ENCODE data around the gene STEAP4.

Gene STEAP4

DNA sequence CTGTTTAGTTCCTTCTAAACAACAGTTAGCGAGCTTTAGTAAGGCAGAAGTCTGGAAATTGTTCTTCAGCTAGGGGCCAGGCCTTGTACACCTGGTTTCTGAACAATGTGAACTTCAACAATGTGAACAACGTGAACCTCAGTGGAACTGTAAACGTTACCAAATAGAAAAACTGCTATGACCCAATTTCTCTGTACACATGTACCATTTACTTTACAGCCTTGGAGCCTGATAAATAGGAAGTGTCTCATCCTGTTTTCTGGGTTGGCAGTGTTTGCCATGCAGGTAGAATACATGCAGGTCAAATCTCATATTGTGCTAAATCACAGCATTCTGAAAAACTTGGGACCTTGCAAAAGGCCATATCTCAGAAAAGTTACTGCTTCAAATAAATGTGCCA is 1.6 kb downstream of the STEAP4 start:
- no peak for TF ChIP-seq FOXP2 (optimal IDR thresholded peaks at IDR 0.05; ENCODE audit: borderline replicate concordance, extremely low read depth, extremely low read length, insufficient read depth)
- TF ChIP-seq, protein P1, sequence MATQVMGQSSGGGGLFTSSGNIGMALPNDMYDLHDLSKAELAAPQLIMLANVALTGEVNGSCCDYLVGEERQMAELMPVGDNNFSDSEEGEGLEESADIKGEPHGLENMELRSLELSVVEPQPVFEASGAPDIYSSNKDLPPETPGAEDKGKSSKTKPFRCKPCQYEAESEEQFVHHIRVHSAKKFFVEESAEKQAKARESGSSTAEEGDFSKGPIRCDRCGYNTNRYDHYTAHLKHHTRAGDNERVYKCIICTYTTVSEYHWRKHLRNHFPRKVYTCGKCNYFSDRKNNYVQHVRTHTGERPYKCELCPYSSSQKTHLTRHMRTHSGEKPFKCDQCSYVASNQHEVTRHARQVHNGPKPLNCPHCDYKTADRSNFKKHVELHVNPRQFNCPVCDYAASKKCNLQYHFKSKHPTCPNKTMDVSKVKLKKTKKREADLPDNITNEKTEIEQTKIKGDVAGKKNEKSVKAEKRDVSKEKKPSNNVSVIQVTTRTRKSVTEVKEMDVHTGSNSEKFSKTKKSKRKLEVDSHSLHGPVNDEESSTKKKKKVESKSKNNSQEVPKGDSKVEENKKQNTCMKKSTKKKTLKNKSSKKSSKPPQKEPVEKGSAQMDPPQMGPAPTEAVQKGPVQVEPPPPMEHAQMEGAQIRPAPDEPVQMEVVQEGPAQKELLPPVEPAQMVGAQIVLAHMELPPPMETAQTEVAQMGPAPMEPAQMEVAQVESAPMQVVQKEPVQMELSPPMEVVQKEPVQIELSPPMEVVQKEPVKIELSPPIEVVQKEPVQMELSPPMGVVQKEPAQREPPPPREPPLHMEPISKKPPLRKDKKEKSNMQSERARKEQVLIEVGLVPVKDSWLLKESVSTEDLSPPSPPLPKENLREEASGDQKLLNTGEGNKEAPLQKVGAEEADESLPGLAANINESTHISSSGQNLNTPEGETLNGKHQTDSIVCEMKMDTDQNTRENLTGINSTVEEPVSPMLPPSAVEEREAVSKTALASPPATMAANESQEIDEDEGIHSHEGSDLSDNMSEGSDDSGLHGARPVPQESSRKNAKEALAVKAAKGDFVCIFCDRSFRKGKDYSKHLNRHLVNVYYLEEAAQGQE (IDR thresholded peaks at IDR 0.05; ENCODE audit: insufficient read depth in 1 of 2, low read depth in 2 of 2, low read length in 2 of 2) = no peak
- TF ChIP-seq POLR2AphosphoS5 (IDR thresholded peaks at IDR 0.05; ENCODE audit: low read depth, low read length) = no peak
- no peak for TF ChIP-seq TAF1 (IDR thresholded peaks at IDR 0.05; ENCODE audit: borderline replicate concordance, insufficient read depth, low read length)
- no peak for TF ChIP-seq SIN3A (IDR thresholded peaks at IDR 0.05; ENCODE audit: borderline replicate concordance, insufficient read depth, low read length)

DNA sequence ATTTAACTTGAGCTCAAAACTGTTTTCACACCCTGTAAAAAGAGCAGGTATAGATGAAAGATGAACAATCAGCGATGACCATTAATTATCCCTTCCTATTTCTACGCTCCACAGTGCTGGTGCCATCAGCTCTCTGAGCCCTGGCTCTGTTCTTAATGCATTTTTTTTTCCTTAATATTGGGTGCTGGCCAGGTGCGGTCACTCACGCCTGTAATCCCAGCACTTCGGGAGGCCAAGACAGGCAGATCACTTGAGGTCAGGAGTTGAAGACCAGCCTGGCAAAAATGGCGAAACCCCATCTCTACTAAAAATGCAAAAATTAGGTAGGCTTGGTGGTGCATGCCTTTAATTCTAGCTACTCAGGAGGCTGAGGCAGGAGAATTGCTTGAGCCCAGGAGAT is 4.2 kb downstream of the STEAP4 start:
- TF ChIP-seq SIN3A (IDR thresholded peaks at IDR 0.05; ENCODE audit: borderline replicate concordance, insufficient read depth, low read length) = no peak
- no peak for TF ChIP-seq POLR2AphosphoS5 (IDR thresholded peaks at IDR 0.05; ENCODE audit: low read depth, low read length)
- TF ChIP-seq, protein P1 (IDR thresholded peaks at IDR 0.05; ENCODE audit: insufficient read depth in 1 of 2, low read depth in 2 of 2, low read length in 2 of 2) = no peak
- no peak for TF ChIP-seq TAF1 (IDR thresholded peaks at IDR 0.05; ENCODE audit: borderline replicate concordance, insufficient read depth, low read length)
- TF ChIP-seq FOXP2 (optimal IDR thresholded peaks at IDR 0.05; ENCODE audit: borderline replicate concordance, extremely low read depth, extremely low read length, insufficient read depth) = no peak

DNA sequence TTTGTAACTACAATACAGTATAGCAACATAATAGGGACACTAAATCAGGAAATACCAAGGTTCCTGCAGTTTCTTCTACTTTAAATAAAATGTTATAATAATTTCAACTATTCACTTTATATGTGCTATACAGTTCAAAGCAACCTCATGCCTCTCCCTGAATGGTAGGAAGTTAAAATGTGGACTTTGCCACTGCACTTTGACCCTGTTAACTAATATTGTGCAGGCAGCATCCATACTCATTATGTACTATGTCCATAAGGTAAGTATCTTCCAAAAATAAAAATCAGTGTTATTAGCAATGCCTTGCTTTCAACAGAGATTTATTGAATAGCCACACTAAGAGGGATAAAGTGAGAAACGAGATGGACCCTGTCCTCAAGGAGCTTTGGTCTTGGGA is 4.8 kb downstream of the STEAP4 start:
- TF ChIP-seq SIN3A (IDR thresholded peaks at IDR 0.05; ENCODE audit: borderline replicate concordance, insufficient read depth, low read length) (no peak), POLR2AphosphoS5 (IDR thresholded peaks at IDR 0.05; ENCODE audit: low read depth, low read length) (no peak), TAF1 (IDR thresholded peaks at IDR 0.05; ENCODE audit: borderline replicate concordance, insufficient read depth, low read length) (no peak), FOXP2 (optimal IDR thresholded peaks at IDR 0.05; ENCODE audit: borderline replicate concordance, extremely low read depth, extremely low read length, insufficient read depth) (no peak)
- TF ChIP-seq, protein P1 (IDR thresholded peaks at IDR 0.05; ENCODE audit: insufficient read depth in 1 of 2, low read depth in 2 of 2, low read length in 2 of 2) = no peak

DNA sequence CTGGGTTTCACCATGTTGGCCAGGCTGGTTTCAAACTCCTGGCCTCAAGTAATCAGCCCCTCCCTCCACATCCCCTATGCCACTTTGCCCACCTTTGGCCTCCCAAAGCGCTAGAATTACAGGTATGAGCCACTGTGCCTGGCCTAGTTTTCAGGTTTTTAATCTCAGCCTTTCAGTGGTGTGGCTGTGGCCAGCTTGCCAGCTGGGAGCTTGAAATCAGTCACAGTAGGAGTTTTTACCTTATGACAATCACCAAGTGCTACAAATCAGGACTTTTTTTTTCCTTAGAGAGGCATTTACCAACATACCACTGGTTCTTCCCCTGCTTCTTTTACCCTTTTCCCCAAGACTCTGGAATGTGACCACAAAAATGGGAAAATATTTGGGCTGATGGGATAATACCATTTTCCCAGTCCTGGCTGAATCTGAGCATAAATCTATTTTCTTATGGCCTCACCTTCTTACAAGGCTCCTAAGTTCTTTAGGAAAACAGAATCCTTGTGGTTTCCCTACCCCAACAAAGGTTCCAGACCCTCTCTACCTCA is 6.2 kb downstream of the STEAP4 start:
- no peak for TF ChIP-seq SIN3A (IDR thresholded peaks at IDR 0.05; ENCODE audit: borderline replicate concordance, insufficient read depth, low read length)
- TF ChIP-seq FOXP2 (optimal IDR thresholded peaks at IDR 0.05; ENCODE audit: borderline replicate concordance, extremely low read depth, extremely low read length, insufficient read depth) = no peak
- TF ChIP-seq TAF1 (IDR thresholded peaks at IDR 0.05; ENCODE audit: borderline replicate concordance, insufficient read depth, low read length) = no peak

DNA sequence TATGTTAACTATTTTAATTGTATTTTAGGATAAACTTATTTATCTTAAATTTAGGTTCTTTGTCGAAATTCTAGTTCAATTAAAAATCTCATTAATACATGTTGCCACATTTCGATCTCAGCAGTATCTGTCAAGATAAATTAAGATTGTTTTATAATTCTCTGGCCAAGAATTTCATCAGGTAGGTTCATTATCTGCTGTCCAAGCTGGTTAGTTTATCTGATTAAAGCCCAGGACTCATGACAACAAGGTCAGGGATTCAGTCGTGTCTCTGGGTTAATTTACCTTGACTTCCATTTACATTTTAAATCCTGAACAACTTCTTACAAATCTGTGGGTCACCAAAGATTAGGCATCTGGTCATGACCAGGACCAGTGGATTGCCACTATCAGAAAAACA is 7.6 kb downstream of the STEAP4 start:
- no peak for TF ChIP-seq TAF1 (IDR thresholded peaks at IDR 0.05; ENCODE audit: borderline replicate concordance, insufficient read depth, low read length)
- TF ChIP-seq FOXP2 (optimal IDR thresholded peaks at IDR 0.05; ENCODE audit: borderline replicate concordance, extremely low read depth, extremely low read length, insufficient read depth) = no peak
- no peak for TF ChIP-seq SIN3A (IDR thresholded peaks at IDR 0.05; ENCODE audit: borderline replicate concordance, insufficient read depth, low read length)
- no peak for TF ChIP-seq POLR2AphosphoS5 (IDR thresholded peaks at IDR 0.05; ENCODE audit: low read depth, low read length)
- TF ChIP-seq, protein P1 (IDR thresholded peaks at IDR 0.05; ENCODE audit: insufficient read depth in 1 of 2, low read depth in 2 of 2, low read length in 2 of 2) = no peak

Measured in PFSK-1 (cell line).